Skeletal muscle cell (primary cell): ENCODE results near the gene P2RY13.

Experiments
- DNase-seq: peaks from one replicate; pipeline ENCODE4 v3.0.0-alpha.2; 2010; ENCODE audit warnings: low read depth
- H3K4me3 ChIP-seq: 2 replicates; pipeline ENCODE4 v1.5.1; 2011; ENCODE audit warnings: low read depth, mild to moderate bottlenecking, control low read depth, low read length, moderate library complexity

The P2RY13 gene

DNA sequence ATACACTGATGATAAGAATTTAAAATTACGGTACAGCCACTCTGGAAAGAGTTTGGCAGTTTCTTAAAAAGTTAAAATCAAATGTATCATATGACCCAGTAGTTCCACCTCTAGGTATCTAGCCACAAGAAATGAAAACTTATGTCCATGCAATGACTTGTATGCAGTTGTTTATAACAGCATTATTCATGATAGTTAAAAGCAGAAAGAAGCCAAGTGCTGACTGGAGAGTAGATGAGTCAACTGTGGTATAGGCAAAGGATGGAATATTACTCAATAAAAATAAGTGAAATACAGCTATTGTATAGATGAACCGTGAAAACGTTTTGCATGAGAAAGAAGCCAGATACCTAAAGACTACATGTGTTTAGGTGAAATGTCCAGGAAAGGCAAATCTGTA, 27.6 kb downstream of the P2RY13 start:
- no peak overlapping the region for H3K4me3 ChIP-seq
- peak; percentile 57 for DNase-seq

DNA sequence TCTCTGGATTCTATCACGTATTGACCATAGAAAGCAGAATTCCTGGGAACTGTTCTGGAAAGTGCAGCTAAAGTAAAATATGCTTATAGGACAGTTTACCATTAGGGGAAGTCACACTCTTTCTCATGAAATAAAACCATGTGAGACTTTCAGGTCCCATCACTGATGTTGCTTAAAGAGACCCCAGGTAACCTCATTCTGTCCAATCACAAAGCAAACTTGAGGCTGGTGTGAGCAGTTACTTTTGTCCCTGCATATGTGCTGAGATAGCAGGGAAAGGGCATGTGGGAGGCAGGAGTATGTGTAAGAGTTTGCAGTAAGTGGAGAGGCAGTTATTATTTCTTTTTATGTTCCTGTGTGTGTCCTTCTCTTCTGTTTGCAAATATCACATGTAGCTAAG, 28.8 kb downstream of the P2RY13 start:
- no peak overlapping the region for H3K4me3 ChIP-seq
- no peak for DNase-seq

DNA sequence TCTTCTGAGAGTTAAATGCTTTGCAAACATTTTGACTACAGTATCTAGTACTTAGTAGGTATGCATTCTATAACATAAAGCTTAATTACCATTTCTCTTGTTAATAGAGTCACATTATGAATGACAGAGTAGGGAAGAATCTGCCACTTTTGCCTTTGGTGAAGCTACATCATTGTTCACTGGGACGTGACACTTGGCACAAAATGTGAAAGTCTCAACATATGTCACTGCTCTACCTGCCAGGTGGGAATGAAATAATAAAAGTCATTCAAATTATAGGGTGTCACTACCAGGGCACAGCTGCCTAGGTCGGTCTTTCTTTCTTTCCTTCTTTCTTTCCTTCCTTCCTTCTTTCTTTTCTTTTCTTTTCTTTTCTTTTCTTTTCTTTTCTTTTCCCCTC, 30.3 kb downstream of the P2RY13 start:
- H3K4me3 ChIP-seq: no peak overlapping the region
- DNase-seq: no peak

DNA sequence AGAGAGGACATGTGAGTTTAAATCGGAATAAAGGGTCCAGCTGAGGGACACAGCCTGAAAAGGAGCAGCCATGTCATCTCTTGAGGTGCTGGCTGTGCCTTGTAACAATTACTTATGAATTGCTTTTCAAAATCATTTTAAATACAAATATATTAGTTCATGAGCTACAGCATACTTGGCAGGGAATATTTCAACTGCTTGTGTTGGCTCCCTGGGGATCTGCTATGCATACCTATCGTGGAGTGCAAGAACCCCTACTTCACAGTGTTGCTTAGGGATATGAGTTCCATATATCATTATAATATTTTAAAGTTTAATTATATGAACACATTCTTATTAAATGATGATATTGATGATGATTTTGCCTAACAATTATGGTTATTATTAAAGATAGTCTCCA, 31.9 kb downstream of the P2RY13 start:
- H3K4me3 ChIP-seq: no peak overlapping the region
- no peak for DNase-seq

DNA sequence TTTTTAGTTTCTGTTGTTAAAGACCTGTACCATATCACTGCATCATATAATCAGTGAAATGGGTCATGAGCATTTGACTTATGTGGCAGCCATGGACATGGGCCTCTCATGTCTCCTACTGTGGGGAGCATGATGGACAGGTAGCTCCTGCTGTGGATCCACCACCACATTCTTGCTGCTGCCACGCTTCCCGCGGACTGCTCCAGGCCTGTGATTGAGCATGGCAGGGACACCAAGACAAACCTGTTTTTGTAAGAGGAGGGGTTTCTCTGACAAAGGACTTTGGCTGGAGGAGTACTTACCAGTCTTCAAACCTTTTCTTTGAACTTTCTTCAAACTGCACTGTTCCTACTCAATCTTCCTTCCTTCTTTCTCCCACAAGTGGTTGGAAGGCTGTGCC, 33.1 kb downstream of the P2RY13 start:
- DNase-seq: no peak
- no peak overlapping the region for H3K4me3 ChIP-seq

DNA sequence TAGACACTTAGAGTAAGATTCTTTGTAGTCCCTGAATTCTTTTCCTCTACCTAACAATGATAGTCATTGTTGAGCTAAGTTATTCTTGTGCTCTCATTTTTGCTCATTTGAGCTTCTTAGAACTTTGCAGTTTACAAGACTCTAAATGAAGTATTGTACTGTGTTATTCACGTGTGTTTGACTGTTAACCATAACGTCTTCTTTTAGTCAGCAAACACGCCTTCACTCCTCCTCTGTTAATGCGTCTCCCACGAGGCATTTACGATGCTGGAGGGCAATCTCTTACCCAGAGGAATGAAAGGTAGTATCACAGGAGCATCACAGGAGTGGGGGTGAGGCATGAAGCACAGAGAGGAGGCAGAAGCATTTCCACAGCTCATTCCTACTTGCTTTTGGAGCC, 36.2 kb downstream of the P2RY13 start:
- no peak overlapping the region for H3K4me3 ChIP-seq
- no peak for DNase-seq

DNA sequence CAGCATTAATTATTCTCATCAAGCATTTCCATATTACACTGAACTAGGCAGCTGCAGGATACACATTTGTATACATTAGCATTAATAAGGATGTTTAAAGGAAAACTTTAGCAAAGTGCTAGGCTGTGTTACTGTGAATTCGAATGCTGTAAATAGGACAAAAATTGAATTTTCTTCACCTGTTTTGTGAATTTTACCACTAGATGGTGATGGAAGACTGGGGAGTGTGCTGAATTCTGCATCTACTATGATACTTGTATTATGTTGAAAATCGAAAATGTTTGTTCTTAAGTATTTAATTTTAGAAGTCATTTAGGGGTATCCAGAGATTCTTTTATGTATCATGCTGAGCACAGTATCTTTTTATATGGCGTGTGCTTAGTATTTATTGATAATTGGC, 38.7 kb downstream of the P2RY13 start:
- peak; percentile 14 for DNase-seq
- no peak overlapping the region for H3K4me3 ChIP-seq

DNA sequence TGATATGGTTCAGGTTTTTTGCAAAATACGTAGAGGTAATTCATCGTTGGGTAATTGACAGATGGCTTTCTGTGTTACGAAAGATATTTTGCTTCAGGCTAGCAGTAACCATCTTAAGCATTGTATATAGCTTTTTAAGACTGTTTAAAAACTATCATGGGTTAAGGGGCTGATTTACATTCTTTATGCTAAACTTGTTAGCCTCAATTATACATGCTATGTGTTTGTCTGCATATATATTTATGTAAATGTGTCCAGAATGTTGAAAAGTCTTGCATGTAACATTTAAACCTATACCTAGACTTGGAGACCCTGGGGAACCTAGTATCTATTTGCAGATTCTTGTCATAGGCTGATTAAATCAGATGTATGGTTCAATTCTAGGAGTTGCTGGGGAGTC, 39.9 kb downstream of the P2RY13 start:
- no peak for DNase-seq
- H3K4me3 ChIP-seq: no peak overlapping the region

DNA sequence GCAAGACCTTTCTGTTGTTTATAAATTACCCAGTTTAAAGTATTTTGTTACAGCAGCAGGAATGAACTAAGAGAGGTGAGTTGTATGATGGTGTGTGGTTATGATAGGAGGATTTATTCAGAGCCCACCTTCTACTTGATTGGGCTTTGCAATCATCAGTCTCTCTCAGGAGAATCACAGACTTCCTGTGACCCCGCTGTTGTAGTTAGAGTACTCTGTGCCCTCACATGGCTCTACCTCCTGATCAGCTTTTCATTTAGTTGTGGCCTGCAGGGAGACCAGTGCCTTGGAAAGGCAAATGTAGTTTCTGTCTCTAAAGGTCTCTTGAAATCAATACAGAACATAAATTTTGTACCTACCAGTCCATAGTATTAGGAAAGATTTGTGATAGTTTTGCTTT, 43.4 kb downstream of the P2RY13 start:
- no peak overlapping the region for H3K4me3 ChIP-seq
- no peak for DNase-seq

DNA sequence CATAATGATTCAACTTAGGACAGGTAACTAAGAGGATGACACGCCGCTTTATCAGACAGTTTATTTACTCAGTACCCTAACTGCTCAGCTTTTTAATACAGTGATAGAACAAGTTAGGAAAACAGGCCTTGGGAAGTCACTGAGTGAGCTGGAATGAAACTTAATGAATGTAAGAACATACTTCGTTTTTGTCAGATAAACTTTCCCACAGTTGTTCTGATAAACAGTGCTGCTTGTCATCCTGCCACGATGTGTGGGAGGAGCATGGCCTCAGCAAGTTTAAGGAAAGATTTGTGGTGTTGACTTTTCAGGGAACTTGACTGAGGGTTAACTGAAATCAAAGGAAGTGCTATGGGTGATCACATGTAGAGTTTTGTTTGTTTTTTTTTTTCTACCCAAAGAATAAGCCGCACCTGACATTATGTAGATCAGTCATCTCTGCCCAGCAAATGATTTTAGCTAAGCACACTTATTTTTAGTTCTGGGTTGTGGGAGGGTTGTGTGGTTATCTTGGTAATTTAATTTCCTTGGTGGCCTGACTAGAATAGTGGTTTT, 45.4 kb downstream of the P2RY13 start:
- H3K4me3 ChIP-seq: no peak overlapping the region
- DNase-seq: peak; percentile 46

DNA sequence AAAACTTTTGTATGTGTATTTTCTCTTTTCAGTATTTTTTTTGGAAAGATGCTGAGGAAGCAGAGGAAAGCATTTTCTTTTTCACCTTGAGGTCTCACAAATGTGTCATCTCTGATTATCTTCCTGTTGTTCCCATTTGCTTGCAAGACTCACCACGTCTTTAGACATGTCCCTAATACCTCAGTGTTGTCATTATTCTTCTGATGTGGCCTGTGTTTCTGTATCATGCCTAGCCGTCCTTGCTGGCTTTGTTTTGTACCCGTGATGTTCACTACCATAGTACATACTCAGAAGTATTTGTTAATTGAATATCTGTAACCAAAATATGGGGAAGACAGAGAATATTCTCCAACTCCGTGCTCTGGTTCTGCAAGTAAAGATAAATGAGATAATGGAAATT, 46.0 kb downstream of the P2RY13 start:
- no peak overlapping the region for H3K4me3 ChIP-seq
- DNase-seq: no peak

DNA sequence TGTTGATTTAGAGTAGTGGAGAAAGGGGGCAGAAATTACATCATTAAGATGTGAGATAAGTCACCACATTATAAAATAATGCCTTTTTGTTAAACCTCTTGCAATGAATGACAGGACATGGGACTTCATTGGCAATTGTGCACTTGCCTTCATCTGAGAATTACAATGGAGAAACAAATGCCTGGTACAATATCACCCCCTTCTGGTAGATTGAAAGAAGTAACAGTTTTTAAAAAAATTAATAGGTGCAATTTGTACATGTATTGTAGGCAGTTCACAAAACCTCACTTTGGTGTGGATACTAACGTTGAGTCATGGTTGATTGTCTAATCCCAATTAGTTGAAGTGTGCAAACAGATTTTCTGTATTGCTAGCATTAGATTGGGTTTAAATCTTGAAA, 46.4 kb downstream of the P2RY13 start:
- H3K4me3 ChIP-seq: no peak overlapping the region
- peak; percentile 30 for DNase-seq

DNA sequence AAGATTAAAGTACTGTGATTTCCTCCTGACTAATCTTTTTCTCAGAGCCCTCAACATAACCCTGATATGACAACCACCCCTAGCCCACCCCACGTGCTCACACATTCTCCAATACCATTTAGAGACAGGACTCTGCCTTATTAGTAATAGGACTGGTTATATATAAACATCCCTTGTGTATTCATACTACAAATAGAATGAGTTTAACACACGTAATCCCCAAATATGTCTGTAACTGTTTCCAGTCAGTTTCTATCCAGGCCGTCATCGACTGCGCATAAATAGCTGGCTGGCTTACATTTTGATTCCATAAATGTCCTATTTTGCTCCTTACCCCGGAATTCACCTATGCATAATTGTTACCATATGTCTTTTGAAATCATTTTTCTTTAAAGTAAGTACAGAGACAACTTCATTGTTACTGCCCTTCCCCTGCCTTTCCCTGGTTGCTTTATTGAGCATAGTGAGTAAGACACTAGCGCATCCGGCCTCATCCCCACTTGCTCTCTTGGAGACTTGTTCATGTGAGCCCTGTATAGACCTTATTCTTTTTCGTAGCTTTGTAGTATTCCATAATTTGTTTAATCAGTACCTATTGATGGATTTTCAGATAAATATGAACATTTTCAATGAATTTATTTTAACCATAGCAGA, 47.6 kb downstream of the P2RY13 start:
- H3K4me3 ChIP-seq: no peak overlapping the region
- peak; percentile 47 for DNase-seq

DNA sequence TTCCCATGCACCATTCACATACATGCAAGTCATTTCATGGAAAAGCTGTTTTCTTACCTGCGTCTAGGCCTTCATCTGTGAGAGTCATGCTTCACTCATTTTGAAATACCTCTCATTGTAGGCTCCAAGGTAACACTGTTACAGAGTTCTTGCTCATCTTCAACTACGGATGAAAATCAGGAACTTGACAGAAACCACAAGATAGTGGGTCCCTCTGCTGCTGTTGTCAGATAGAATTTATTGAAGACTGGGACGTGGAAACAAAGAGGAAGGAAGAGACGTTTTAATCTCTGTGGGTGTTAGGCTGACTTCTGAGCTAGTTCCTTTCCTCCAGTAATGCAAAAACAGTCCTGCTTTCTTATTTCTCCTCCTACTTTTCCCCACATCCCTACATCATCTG, 51.1 kb downstream of the P2RY13 start, which contains the start of gene P2RY14:
Gene P2RY14, minus strand, starts transcription at position 313 of the 400 bp plus-strand sequence. CDS start 64,226 bp downstream, outside the sequence.
- no peak for DNase-seq
- no peak within 1 kb of the TSS for H3K4me3 ChIP-seq

DNA sequence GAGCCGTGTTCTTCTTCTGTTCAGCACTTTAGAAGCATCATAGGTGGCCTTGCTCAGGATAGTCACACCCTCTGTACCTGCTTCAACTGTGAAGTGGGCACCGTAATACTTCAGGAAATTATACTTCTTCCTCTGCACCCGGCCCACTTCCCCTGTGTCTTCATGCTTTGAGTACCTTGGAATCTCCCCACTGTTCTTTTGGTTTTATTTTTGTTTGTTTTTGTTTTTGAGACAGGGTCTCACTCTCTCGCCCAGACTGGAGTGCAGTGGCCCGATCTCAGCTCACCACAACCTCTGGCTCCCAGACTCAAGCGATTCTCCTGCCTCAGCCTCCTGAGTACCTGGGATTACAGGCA, 52.7 kb downstream of the P2RY13 start:
- H3K4me3 ChIP-seq: no peak overlapping the region
- DNase-seq: no peak
